GM21423 (cell line): ENCODE results near the gene FOXC1.

Experiments used
- ATAC-seq: cut with Tn5 transposase; IDR thresholded peaks from one replicate; pipeline ENCODE4 v1.9.1; 2021; ENCODE audit warnings: mild to moderate bottlenecking, moderate library complexity; ENCODE audit not compliant: unreplicated experiment

The FOXC1 gene

DNA sequence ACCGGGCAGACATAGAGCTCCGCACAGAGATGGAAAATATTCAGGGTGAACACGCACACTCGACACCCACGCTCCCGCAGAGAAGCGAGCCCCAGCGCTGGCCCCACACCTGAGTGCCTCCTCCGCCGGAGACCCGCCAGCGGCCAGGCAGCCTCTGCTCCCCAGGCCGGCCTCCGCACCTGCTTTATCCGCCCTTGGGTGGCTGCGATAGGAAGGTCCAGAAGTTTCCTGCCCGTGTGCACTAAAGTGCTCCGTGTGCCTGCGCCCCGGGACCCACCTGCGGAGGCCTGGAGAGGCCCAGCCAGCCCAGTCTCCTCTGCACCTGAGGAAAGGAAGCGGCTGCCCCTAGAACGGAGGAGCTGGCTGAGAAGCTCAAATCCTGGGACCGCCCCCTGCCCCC, 10.8 kb upstream of the FOXC1 start:
- ATAC-seq, result no peak

DNA sequence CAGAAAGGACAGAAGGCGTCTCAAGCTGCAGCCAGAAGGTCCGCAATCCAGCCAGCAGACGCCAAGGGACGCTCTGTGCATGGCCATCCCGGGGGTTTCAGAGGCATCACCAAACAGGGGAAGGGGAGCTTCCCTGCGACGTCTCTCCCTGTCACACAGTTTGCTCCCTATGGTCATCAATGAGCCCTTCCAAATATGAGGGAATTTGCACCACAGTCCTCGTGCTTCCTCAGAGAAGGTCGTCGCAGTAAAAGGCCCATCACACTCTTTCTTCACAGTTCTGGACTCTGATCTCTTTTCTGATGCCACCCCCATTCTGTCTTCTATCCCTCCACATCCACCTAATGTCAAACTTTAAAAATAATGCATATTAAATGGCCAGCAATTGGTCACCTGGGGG, 10.2 kb upstream of the FOXC1 start:
- ATAC-seq, result no peak

DNA sequence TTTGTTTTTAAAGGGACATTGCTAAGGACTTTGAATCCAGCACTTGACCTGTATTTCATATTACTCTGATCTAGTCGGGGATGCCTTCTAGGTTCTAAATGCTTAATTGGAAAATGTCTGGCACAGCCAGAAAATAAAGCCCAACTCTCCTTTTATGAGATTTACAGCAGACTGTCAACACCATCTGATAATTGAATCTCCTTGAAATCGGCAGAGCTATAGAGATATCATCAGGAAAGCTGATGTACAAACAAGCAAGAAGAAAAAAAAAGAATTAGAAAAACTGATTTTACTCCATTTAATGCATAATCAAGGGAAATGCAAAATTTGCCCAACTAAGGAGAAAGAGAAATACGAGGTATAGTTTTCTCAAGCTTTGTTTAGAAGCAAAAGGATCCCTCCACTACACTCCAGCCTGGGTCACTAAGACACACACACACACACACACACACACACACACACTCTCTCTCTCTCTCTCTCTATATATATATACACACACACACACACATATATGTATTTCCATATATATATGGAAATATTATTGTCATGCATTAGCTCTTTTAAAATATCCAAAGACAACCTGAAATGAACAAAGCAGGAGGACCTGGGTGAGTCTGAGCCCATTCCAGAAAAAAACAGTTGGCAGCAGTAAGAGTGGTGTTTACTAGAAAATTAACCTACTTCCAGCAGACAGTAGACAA, 9.5 kb upstream of the FOXC1 start:
- ATAC-seq, result no peak

DNA sequence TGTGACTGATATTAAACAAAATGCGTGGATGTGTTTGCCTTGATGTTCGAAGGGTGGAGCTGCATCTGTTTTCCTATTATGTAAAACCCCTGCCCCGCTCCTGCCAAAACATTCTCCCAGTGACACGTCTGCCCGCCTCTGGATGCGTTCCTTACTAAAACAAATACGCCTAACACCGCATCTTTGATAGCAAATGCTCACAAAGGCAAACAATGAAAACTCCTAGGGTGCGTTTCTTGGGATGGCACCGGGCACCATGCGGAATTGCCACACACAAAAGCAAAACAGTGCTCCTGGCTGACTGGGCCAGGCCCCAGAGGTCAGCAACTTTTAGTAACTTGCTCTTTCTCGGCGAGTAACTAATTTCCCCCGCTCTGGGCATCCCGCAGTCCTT, 9.0 kb upstream of the FOXC1 start:
- no peak for ATAC-seq

DNA sequence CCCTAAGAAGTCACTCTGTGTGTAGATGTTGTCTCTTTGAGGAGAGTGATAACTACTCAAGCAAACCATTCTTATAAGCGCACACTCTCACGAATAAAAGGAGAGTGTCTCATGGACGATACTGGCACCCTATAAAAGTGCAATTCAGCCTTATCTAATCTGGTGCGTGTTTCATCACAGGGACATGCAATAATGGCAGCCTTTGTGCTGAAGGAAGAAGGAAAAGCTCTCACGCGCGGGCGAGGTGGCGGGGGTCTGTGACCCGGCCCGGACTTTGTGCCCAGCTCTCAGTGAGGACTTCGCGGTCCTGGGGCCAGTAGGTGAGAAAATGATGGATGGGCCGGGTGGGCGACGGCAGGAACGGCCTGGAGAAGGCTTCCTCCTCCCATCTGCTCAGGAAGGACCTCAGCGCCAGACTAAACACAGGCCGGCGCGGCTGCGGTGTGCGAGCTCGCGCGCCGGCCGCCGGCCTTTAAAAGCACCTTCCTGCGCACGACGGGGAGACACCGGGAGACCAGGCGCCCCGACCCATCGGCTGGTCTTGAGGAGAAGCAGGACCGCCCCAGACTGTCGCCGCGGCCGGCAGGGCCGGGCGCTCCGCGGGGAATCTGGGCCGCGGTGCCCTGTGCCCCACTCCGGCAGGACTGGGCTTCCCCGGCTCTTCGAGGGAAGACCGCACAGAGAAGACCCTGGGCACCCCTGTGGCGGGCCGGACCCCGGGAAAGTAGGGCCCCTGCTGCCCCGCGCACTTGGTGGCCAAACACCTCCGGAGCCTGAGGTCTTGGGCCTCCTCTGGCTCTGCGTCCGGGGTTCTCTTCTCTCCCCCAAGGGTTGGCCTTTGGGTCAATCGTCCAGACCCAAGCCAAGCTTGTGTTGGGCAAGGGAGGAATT, 8.3 kb upstream of the FOXC1 start:
- ATAC-seq, result no peak

DNA sequence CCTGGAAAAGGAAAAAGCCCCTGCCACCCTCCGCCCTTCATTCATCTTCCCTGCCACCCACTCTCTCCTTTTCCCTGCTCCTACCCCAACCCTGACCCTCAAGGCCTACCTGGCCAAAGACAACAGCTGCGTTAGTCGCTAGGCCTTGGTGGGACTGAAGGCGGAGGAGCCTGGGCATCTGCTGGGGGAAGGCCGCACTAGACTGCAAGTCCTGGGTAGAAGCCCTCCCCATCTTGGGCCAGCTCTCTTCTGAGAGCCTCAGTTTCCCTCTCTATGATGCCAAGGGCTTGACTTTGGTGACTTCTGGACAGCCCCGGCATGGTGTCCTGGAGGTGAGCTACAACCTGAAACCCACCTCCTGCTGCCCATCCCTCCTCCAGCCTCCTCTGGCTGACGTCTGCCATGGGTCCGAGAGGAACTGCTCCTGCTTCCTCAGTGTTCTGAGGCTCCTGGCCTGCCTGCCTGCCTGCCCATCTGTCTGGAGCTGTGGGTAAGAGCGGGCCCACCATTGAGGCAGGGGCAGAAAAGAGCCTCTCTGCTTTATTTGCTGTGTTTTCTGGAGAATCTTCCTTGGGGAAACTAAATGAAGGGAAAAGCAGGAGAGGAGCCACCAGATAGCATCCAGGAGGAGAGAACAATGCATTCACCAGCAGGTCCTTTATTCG, 7.5 kb upstream of the FOXC1 start:
- ATAC-seq, result no peak

DNA sequence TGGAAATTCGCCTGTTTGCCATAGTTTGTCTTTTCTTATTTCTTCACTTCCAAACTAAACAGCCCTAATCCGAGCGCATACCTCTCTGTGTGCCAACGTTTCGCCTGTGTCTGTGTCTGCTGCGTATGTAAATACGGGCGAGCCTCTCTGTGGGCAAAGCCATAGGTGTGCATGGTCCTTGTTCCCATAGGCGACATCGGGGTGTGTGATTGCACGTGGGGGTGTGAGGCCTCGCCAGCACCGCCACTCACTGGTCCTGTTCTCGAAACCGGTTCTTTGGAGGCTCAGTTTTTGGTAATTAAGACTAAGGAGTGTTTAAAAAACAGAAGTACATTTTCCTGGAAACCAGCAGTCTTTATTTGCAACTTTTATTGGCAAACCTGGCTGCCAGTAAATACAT, 6.0 kb upstream of the FOXC1 start:
- no peak for ATAC-seq

DNA sequence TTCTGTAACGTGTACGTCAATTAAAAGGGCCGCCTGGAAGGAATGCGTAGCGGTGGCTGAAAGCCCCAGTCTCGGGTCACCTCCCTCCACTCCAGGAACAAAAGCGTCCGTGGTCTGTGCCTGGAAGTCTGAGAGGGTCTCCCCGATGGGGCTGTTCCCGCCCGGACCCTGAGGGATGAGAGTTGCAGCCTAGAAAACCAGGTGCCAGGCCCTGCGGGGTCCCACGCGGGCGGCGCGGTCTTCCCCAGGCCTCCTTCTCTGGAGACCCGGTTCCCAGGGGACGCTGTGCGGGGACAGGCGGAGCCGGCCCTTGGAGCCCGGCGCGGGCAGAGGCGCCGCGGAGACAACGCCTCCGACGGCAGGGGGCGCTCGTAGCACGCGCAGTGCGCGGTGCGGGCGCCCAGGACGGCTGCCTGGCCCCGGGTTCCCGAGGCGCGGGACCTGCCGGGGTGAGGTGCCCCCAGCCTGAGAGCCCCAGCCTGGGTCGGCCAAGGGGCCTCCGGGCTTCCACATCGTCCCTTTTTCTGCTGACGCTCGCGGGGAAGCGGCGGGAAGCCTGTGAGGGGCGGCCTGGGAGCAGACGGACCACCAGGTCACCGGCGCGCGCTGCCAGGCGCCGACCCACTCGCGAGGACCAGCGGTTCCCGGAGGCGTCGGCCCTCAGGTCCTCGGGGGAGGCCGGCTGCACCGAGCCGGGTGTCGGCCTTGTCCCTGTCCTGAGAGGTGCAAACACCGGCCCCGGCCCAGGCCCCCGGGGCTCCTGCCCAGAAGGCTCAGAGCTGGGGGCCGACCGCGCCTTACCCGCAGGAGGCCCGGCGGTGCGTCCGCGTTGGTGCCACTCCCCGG, 5.3 kb upstream of the FOXC1 start:
- peak; percentile 72 for ATAC-seq

DNA sequence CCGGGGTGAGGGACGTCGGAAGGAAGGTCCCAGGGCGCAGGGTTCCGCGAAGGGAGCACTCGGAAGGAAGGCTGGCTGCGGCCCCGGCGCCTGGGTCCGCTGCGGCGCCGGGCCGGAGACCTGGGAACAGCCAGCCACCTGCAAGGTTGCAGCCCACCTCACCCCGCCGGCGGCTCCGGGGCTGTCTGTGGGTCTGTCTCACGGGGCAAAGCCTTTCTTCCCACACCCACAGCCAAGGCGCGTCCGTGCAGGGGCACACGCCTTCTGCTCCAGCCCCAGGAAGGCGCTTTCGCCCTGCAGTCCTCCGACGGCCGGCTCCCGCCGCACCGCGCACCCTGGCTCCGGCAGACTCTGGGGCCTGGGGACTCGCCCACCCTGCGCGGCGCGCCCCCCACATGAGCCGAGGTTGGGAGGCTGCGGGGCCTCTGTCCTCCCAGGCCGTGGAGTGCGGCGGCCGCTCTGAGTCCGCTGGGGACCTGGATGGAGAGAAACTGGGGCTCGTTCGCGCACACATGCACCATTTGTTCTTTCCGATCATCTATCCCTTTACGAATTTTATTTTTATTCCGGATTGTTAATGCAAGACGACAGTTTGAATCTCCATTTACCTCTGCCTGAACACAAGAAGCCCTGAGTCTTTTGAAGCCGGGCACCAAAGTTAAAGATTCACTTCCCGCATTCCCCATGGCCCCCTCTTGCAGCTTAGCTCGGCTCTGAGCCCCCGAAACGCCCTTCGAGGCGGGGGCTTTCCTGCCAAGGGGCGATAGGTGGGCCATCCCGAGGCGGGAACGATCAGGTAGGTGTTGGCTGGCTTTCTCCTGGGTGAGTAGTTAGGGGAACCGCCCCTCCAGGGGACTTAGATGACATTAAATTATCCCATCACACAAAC, 4.5 kb upstream of the FOXC1 start:
- ATAC-seq, result no peak

DNA sequence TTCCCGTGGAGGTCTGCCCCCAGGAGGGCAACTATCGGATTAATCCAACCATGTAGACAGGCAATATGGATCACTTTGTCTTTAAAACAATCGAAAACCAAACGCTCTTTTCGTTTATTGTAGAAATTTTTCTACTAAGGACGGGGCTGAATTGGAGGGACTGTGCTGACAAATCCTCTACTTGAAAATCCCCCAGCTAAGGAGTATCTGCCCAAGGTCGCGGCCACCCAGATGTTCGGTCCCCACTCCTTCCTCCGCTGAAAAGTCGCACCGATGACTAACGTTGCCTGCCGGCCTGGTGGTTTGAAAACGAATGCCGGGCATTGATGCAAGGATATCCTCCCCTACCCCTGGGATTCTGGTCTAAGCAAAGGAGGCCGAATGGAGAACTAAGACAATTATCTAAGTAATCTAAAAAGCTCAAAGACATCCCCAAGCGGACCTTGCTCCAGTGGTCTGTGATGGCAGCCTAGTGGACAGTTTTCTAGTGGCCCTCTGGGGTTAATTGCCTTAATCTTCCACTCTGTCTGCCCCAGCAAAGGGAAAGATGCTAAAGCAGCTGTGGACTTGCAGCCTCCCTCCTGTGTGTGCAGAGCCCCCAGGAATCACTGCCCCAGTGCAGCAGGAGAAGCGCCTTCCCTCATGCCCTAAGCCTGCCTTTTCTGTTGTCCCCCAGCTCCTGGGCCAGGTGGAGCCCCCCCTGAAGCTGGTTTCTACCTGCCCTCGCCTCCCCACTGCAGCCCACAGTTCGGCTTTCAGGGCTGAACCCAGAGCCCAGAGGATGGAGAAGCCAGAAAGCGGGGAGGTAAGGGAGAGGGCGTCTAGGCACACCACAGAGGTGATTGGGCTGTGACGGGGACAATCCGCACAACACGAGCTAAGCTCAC, 3.6 kb upstream of the FOXC1 start:
- ATAC-seq, result no peak

DNA sequence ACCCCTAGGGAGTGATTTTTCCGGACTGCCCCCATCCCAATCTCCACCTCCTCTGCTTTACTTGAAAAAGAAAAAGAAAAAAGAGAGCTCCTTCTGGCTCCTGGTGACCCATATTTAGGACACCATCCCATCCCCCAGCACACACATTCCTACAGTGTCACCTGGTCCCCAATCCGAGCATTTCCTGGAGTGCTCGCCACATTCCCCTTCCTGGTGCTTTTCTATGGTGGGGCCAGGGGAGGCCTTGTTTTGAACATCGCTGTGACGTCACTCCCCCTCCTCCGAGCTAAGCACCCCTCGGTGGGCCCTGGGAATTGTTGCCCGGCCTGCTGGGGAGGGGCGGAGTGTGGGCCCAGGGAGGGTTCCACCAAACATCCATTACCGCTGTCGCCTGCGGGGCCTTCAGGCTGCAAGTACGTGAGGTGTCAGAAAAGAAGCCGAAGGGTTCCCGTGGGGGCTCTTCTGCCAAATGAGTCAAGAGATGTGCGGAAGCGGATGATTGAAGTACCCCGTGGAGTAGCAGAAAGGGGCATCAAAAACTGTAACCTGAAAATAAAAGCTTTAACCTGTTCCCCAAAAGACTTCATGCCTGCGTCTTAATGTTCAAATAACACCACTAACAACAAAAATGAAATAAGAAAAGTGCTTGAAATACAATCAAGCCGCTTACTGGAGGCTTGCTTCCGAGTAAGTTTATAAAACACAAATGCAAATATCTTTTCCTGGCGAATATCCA, 2.8 kb upstream of the FOXC1 start:
- ATAC-seq, result no peak

DNA sequence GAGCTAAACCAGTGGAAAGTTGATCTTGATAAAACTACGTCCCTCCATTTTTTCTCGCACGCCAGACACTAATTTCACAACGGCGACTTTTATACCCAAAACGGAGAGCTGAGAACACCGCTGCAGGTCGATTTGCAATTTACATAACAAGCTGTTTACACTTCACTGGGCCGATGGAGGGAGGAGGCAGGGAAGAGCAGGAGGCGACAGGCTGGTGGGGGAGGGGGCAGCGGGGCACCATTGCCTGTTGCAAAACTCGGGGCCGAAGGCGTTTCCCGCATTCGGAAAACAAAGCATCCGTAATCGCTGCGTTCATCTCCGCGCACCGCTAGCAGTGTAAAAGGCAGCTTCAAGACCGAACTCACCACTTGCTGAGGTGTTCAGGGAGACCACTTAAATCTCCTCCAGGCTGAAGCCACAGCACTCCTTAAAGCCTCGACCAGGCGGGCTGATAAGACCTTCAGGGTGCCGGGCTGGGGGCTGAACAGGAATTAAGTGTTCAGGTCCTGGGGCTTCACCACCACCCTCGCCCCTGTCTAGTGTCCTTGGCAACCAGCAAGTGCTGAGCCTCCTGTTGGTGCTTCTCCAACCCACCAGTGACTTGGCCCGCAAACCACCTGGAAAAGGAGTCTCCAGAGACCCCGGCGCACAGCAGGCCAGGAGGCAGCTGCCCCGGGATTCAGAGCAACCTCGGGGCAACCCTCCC, 2.0 kb upstream of the FOXC1 start:
- ATAC-seq, result no peak

DNA sequence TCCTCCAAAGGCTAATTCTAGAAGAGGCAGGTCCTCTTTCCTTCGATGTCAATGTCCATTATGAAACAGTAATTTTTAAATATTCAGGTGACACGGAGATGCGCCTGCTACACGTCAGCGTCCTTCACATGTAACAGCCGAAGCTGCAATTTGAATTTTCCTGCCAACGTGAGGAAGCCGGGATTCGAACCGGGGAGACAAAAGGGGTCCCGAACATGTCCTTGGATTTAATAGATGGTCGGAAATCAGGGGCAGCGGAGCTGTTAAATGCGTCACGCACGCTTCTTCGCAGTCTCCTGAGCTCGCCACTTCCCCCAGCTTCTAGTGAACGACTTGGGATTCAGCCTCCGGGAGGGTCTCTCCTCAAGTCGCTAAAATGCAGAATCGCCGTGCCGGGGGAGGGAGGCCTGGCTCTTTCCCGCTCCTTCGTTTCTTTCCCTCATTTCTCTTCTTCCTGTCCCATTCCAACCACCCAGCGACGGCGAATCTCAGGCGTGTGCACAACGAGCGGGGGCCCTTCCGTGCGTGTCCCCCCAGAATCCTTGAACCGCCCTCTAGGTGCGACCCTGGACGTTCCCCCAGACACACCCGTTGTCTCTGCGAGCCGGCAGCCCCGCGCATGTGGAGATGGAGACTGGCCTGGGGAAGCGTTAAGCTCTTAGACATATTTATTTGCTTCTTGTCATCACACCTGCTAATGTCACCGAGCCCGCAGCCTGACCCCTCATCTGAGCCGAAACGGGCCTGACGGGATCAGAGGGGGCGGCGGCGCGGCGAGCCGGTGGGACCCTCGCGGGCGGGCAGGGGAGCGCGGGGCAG, 1.3 kb upstream of the FOXC1 start:
- no peak for ATAC-seq

DNA sequence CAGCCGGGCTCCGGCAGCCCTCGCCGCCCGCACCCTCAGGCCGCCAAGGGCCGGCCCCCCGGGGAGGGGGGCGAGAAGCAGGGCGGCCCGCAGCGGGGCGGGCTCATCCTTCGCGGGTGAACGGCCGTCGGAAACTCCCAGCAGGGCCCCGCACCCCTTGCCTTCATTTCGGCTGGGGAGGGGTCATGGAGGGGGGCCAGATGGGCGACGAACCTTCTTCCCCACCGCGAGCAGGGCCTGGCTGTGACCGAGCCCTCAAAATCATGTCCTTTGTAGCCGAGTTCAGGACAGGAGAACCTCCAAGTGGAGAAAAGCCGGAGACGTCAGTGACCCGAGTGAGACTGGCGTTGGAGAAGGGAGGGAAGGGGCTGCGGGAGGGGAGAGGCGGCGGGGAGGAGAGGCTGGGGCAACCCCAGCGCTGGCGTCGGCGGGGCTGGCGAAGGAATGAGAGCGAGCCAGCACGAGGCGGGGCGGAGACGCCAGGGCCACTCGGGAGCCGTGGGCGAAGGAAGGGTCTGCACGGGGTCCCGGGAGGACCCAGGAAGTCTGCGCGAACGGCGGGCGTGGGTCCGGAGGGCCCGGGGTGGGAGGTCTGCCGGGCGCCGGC, 571 bp upstream of the FOXC1 start:
- no peak for ATAC-seq

DNA sequence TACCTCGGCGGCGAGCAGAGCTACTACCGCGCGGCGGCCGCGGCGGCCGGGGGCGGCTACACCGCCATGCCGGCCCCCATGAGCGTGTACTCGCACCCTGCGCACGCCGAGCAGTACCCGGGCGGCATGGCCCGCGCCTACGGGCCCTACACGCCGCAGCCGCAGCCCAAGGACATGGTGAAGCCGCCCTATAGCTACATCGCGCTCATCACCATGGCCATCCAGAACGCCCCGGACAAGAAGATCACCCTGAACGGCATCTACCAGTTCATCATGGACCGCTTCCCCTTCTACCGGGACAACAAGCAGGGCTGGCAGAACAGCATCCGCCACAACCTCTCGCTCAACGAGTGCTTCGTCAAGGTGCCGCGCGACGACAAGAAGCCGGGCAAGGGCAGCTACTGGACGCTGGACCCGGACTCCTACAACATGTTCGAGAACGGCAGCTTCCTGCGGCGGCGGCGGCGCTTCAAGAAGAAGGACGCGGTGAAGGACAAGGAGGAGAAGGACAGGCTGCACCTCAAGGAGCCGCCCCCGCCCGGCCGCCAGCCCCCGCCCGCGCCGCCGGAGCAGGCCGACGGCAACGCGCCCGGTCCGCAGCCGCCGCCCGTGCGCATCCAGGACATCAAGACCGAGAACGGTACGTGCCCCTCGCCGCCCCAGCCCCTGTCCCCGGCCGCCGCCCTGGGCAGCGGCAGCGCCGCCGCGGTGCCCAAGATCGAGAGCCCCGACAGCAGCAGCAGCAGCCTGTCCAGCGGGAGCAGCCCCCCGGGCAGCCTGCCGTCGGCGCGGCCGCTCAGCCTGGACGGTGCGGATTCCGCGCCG, 994 bp downstream of the FOXC1 start:
- peak; percentile 12 for ATAC-seq

DNA sequence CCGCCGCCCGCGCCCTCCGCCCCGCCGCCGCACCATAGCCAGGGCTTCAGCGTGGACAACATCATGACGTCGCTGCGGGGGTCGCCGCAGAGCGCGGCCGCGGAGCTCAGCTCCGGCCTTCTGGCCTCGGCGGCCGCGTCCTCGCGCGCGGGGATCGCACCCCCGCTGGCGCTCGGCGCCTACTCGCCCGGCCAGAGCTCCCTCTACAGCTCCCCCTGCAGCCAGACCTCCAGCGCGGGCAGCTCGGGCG, 1.5 kb downstream of the FOXC1 start:
- no peak for ATAC-seq
